Keratinocyte (primary cell): ENCODE results near the gene CCDC15. TPM values are rescaled to one million over a fixed set of nuclear protein-coding genes. Genes with fewer than 3 reads are reported as not detected.
A peak's percentile ranks its signal among the peaks of the same experiment; 100 is the strongest.
"Not testable (repeated sequence)": the region's sequence is repeated elsewhere in the genome, so short reads cannot be mapped to it uniquely, and the experiment has no call there.

Source experiments
- DNase-seq: peaks from one replicate; pipeline ENCODE4 v3.0.0-alpha.2; 2011; ENCODE audit warnings: low read depth, missing footprints, low spot score
- FAIRE-seq: peaks from 2 replicates; lab custom pipeline; 2011; peaks lifted over from hg19 to GRCh38; lab: Jason Lieb, UNC
- H2AFZ ChIP-seq: 2 replicates; pipeline ENCODE4 v1.6.0; 2012; ENCODE audit warnings: low read length, control low read depth, inconsistent platforms; ENCODE audit not compliant: control insufficient read depth
- H3K27ac ChIP-seq: 2 replicates; pipeline ENCODE4 v1.5.1; 2011; ENCODE audit warnings: low read length; ENCODE audit not compliant: control insufficient read depth, insufficient read depth
- H3K27me3 ChIP-seq: 3 replicates; pipeline ENCODE4 v1.6.0; 2011; ENCODE audit warnings: low read length; ENCODE audit not compliant: control insufficient read depth, insufficient read depth; ENCODE audit errors: extremely low read depth
- H3K36me3 ChIP-seq, 2 experiments: 2 replicates in 1 of 2; 3 replicates in 1 of 2; pipeline ENCODE4 v1.5.1; 2011; ENCODE audit warnings: low read length in 2 of 2, mild to moderate bottlenecking in 1 of 2; ENCODE audit not compliant: control insufficient read depth in 2 of 2, insufficient read depth in 2 of 2; ENCODE audit errors: extremely low read depth in 1 of 2
- H3K4me1 ChIP-seq: 3 replicates; pipeline ENCODE4 v1.5.1; 2011; ENCODE audit warnings: low read length; ENCODE audit not compliant: control insufficient read depth, insufficient read depth; ENCODE audit errors: extremely low read depth
- H3K4me2 ChIP-seq: 3 replicates; pipeline ENCODE4 v1.6.0; 2011; ENCODE audit warnings: low read depth, low read length; ENCODE audit not compliant: control insufficient read depth, insufficient read depth; ENCODE audit errors: extremely low read depth
- H3K4me3 ChIP-seq, 3 experiments: fragments of 200-600 bp in 1 of 3; sonication (generic) in 1 of 3; 2 replicates in 2 of 3; 3 replicates in 1 of 3; pipeline ENCODE4 v1.5.1; 2011 to 2016; ENCODE audit warnings: low read length in 3 of 3, mild to moderate bottlenecking in 3 of 3, control low read depth in 2 of 3, inconsistent platforms in 1 of 3, low read depth in 1 of 3, mixed read lengths in 1 of 3, mixed run types in 1 of 3, moderate library complexity in 1 of 3; ENCODE audit not compliant: control insufficient read depth in 2 of 3, insufficient read depth in 2 of 3; ENCODE audit errors: extremely low read depth in 1 of 3
- H3K79me2 ChIP-seq: 2 replicates; pipeline ENCODE4 v1.6.0; 2012; ENCODE audit warnings: low read length; ENCODE audit not compliant: control insufficient read depth, insufficient read depth
- H3K9ac ChIP-seq: 3 replicates; pipeline ENCODE4 v1.6.0; 2011; ENCODE audit warnings: low read length; ENCODE audit not compliant: control insufficient read depth, insufficient read depth; ENCODE audit errors: extremely low read depth
- H3K9me1 ChIP-seq: 3 replicates; pipeline ENCODE4 v1.6.0; 2011; ENCODE audit warnings: low read length; ENCODE audit not compliant: control insufficient read depth, insufficient read depth; ENCODE audit errors: extremely low read depth
- H3K9me3 ChIP-seq: 2 replicates; pipeline ENCODE4 v1.5.1; 2012; ENCODE audit warnings: low read depth, low read length; ENCODE audit not compliant: control insufficient read depth
- H4K20me1 ChIP-seq: 3 replicates; pipeline ENCODE4 v1.6.0; 2011; ENCODE audit warnings: low read length; ENCODE audit not compliant: control insufficient read depth, insufficient read depth; ENCODE audit errors: extremely low read depth
- EZH2 ChIP-seq: IDR thresholded peaks from one replicate; pipeline ENCODE4 v1.6.1; 2012; ENCODE audit warnings: inconsistent platforms, mild to moderate bottlenecking, low read length, moderate library complexity
- dilution Hi-C: fragments of 300-500 bp; cut with MboI; formaldehyde crosslinking; loops from one replicate; pipeline ENCODE4 v1.7.0; 2020; ENCODE audit warnings: low sequenced_read_pairs; ENCODE audit not compliant: extremely low pct_ligation_motif_present
- polyA plus RNA-seq, 5 experiments: library from polyadenylated mRNA; depleted of rRNA in 3 of 5; stranded (reverse) in 3 of 5; stranded (forward) in 1 of 5; unstranded in 1 of 5; fragments of >200 nt; gene quantifications; 1 replicate in 1 of 5; 2 replicates in 3 of 5; 3 replicates in 1 of 5; pipeline versions ENCODE4 v1.2.1 to v1.2.3, GENCODE V29; 2011 to 2012; ENCODE audit warnings: missing spikeins in 2 of 5, low read depth in 1 of 5, low replicate concordance in 1 of 5
- TF ChIP-seq, protein P1 (sequence below), 3 experiments: IDR thresholded peaks in 1 of 3; conservative IDR thresholded peaks in 1 of 3; optimal IDR thresholded peaks in 1 of 3; 2 replicates in 2 of 3; 3 replicates in 1 of 3; pipeline versions ENCODE3 to v1.5.1; 2011; ENCODE audit warnings: low read length in 3 of 3, mild to moderate bottlenecking in 3 of 3, moderate library complexity in 2 of 3, control low read depth in 1 of 3, inconsistent platforms in 1 of 3; ENCODE audit not compliant: insufficient read depth in 2 of 3; ENCODE audit errors: extremely low read depth in 1 of 3

Gene CCDC15
- polyA plus RNA-seq, 1 donor (not counting 4 experiments of a cell fraction or from before 2014, with no cell fraction given), result 2.0 TPM

DNA sequence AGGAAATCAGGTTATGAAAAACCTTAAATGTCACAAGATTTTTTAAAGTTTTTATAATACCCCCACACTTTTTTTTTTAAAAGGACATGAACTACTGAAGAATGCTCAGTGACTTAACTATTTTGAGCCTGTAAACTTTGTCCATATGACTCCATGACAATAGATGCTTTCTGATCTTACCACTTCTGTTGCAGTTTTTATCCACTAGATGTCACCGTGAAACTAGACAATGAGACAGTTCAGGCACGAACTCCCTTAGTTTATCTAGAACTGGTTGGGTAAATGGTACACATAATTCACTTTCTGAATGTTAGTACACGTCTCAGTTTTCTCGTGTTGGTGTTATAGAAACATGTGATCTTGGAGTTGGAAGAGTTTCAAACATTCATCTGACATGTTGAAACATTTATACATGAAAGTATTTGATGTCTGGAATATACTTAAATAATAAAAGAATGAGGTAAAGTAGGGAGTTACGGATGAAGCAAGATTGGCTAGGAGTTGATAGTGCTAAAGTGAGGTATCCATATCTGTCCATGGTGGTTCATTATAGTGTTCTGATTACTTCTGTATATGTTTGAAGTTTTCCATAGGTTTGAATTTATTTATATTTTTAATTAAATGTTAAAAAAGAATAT lies 8.1 kb downstream of the CCDC15 start:
- no peak overlapping the region for H2AFZ ChIP-seq
- dilution Hi-C loops, result no loop called here
- DNase-seq, result peak; percentile 25
- no peak overlapping the region for H3K27ac ChIP-seq
- TF ChIP-seq, protein P1, sequence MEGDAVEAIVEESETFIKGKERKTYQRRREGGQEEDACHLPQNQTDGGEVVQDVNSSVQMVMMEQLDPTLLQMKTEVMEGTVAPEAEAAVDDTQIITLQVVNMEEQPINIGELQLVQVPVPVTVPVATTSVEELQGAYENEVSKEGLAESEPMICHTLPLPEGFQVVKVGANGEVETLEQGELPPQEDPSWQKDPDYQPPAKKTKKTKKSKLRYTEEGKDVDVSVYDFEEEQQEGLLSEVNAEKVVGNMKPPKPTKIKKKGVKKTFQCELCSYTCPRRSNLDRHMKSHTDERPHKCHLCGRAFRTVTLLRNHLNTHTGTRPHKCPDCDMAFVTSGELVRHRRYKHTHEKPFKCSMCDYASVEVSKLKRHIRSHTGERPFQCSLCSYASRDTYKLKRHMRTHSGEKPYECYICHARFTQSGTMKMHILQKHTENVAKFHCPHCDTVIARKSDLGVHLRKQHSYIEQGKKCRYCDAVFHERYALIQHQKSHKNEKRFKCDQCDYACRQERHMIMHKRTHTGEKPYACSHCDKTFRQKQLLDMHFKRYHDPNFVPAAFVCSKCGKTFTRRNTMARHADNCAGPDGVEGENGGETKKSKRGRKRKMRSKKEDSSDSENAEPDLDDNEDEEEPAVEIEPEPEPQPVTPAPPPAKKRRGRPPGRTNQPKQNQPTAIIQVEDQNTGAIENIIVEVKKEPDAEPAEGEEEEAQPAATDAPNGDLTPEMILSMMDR (optimal IDR thresholded peaks at IDR 0.05 in 1 of 3, IDR thresholded peaks at IDR 0.05 in 1 of 3, conservative IDR thresholded peaks at IDR 0.05 in 1 of 3; ENCODE audit: extremely low read depth in 1 of 3, insufficient read depth in 2 of 3, low read length in 3 of 3), result peak; percentile 48 to 73 (median 53)
- no peak for TF ChIP-seq EZH2
- H3K9ac ChIP-seq, result no peak overlapping the region
- no peak overlapping the region for H3K4me3 ChIP-seq
- H3K27me3 ChIP-seq, result no peaks in the 10 kb centered on the region
- FAIRE-seq, result peak; percentile 86
- H3K4me1 ChIP-seq, result no peaks in the 10 kb centered on the region
- H4K20me1 ChIP-seq, result no peaks in the 10 kb centered on the region
- H3K9me1 ChIP-seq, result no peaks in the 10 kb centered on the region
- no peaks in the 10 kb centered on the region for H3K36me3 ChIP-seq
- H3K79me2 ChIP-seq, result no peaks in the 10 kb centered on the region
- no peaks in the 10 kb centered on the region for H3K9me3 ChIP-seq
- H3K4me2 ChIP-seq, result no peak overlapping the region

- H3K9ac ChIP-seq, H3K4me1 ChIP-seq, H3K4me2 ChIP-seq, H3K9me1 ChIP-seq, DNase-seq, H3K4me3 ChIP-seq, H3K36me3 ChIP-seq, dilution Hi-C loops, H3K27me3 ChIP-seq, H4K20me1 ChIP-seq, H3K79me2 ChIP-seq, H2AFZ ChIP-seq, H3K27ac ChIP-seq, FAIRE-seq, H3K9me3 ChIP-seq: not testable (repeated sequence)
Measured at GRCh38 chr11:124968197-124968596, 14.2 kb downstream of the CCDC15 start.

- H4K20me1 ChIP-seq, result no peaks in the 10 kb centered on the region
- dilution Hi-C loops, result no loop called here
- H3K4me1 ChIP-seq, result no peaks in the 10 kb centered on the region
- H3K9me3 ChIP-seq, result no peaks in the 10 kb centered on the region
- no peak overlapping the region for H3K4me2 ChIP-seq
- no peak for TF ChIP-seq EZH2
- TF ChIP-seq, protein P1 (optimal IDR thresholded peaks at IDR 0.05 in 1 of 3, IDR thresholded peaks at IDR 0.05 in 1 of 3, conservative IDR thresholded peaks at IDR 0.05 in 1 of 3; ENCODE audit: extremely low read depth in 1 of 3, insufficient read depth in 2 of 3, low read length in 3 of 3), result peak in 2 of 3 experiments; percentile 20 to 46
- H3K79me2 ChIP-seq, result no peaks in the 10 kb centered on the region
- no peak overlapping the region for H3K4me3 ChIP-seq
- H3K9me1 ChIP-seq, result no peaks in the 10 kb centered on the region
- H3K9ac ChIP-seq, result no peak overlapping the region
- H3K36me3 ChIP-seq, result no peaks in the 10 kb centered on the region
- FAIRE-seq (no peak), DNase-seq (no peak)
- no peaks in the 10 kb centered on the region for H3K27me3 ChIP-seq
- no peak overlapping the region for H3K27ac ChIP-seq
- H2AFZ ChIP-seq, result no peak overlapping the region
Measured at GRCh38 chr11:124970925-124971324, 16.9 kb downstream of the CCDC15 start.
